PFSK-1 (cell line): ENCODE measurements around the gene KIAA0825.

Experiments
- POLR2AphosphoS5 ChIP-seq: IDR thresholded peaks from 2 replicates; pipeline ENCODE4 v1.6.1; 2012; ENCODE audit warnings: low read depth, mild to moderate bottlenecking, control low read depth, low read length, moderate library complexity
- SIN3A ChIP-seq: IDR thresholded peaks from 2 replicates; pipeline ENCODE4 v1.6.1; 2012; ENCODE audit warnings: mild to moderate bottlenecking, low read length, moderate library complexity, borderline replicate concordance; ENCODE audit not compliant: insufficient read depth
- TAF1 ChIP-seq: IDR thresholded peaks from 2 replicates; pipeline ENCODE4 v1.6.1; 2012; ENCODE audit warnings: low read length, control low read depth, borderline replicate concordance; ENCODE audit not compliant: insufficient read depth

- TF ChIP-seq TAF1 (no peak), SIN3A (no peak), POLR2AphosphoS5 (no peak)
Observed at GRCh38 chr5:94505327-94506068, 112.9 kb downstream of the KIAA0825 start.
